GM13976 (cell line): ENCODE data around the gene TMEM184B.

Source experiments
- DNase-seq: peaks from one replicate; pipeline ENCODE4 v3.0.0; 2012; ENCODE audit warnings: low spot score
- CTCF ChIP-seq: IDR thresholded peaks from 2 replicates; pipeline ENCODE4 v1.5.1; 2012; ENCODE audit warnings: borderline replicate concordance, mild to moderate bottlenecking; ENCODE audit not compliant: insufficient read depth; ENCODE audit errors: extremely low read depth, missing control alignments, control extremely low read depth
- in situ Hi-C: fragments of 300-500 bp; cut with MboI; formaldehyde crosslinking; loops from one replicate; pipeline ENCODE4 v1.12.0; 2022; ENCODE audit warnings: low sequenced_read_pairs, mixed read lengths, inconsistent platforms; ENCODE audit not compliant: unreplicated experiment

Gene TMEM184B

GRCh38 chr22:38312261-38312800 lies 39.5 kb upstream of the TMEM184B start:
- TF ChIP-seq CTCF = no peak
- no peak for DNase-seq
- in situ Hi-C loops = no loop called here

DNA sequence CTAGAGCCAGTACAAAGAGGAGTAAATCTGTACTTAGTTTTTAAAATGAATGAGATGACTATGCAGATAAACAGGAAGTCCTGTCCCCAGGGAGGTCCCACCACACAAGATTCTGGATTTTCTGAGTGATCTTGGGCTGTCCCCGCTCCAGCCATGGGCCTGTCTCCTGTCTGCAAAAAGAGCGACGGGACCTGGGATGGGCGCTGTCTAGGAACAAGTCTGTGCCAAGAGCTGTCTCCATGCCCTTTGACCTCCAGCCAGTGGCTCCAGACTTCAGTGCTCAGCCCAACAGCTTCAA lies 38.5 kb upstream of the TMEM184B start:
- no peak for DNase-seq
- no peak for TF ChIP-seq CTCF
- in situ Hi-C loops = no loop called here

DNA sequence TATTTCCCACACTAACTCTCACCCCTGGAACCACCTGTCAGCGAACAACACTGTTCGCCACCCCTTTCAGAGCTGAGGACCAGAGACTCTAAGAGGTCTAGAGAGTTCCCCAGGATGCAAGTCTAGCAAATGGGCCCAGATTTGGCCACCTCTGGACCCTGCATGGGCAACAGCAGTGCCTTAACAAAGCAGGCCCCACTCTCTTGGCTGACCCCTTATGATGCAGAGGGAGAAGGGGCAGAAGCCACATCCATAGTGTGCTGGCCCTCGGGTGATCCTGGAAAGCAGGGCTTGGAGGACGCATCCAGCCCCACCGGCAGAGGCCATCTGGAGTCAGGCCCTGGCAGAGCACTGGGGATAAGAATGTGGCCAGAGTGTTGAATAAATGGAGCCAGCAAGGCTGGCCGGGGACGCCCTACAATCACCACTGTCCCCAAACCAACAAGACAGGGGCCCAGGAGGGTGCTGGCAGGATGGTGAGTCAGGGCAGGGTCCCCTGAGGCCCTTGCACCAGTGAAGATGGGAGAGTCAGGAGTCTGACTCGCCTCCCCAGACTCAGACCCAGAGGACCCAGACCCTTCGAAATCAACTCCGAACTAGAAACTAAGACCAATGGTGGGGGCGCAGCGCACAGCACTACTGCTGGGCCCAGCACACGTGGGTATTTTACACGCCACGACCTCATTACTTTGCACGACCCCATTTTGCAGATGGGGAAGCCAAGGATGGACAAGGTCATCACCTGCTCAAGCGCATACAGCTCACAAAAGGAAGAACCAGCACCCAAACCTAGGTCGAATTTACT lies 37.9 kb upstream of the TMEM184B start:
- no peak for TF ChIP-seq CTCF
- DNase-seq = no peak
- in situ Hi-C loops = no loop called here

DNA sequence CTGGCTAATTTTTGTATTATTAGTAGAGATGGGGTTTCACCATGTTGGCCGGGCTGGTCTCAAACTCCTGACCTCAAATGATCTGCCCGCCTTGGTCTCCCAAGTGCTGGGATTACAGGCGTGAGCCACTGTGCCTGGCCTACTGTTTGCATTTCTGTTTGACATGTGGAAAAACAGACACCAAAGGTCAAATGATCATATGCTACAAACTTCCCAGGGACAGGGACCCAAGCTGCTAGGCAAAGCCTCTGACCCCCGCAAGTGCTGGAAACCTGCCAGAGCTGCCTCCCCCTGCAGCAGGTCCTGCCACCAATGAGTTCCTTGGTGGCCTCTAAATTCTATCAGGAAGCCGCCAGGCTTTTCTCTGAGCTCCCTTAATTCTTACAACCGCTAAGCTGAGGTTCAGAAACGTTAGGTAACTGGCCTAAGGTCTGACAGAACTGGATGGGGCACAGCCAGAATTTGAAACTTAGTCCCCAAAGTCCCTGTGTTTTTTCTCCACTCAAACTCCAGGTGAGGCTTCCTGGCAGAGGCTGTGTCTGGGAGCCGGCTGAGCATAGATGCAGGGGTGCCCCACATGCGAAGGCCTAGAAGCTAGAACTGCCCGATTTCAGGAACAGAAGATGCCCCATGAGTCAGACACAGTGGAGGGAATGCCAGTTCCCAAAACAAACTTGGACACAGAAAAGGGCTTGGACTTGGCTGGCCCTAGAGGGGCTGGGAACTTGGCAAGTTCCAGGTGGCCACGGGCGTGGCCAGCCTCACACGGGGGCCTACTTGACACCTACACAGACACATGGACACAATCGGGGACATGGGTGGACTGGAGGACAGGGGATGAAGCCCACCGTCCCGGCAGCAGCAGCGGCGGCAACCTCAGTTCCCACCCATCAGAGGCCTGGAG lies 37.1 kb upstream of the TMEM184B start:
- in situ Hi-C loops = no loop called here

DNA sequence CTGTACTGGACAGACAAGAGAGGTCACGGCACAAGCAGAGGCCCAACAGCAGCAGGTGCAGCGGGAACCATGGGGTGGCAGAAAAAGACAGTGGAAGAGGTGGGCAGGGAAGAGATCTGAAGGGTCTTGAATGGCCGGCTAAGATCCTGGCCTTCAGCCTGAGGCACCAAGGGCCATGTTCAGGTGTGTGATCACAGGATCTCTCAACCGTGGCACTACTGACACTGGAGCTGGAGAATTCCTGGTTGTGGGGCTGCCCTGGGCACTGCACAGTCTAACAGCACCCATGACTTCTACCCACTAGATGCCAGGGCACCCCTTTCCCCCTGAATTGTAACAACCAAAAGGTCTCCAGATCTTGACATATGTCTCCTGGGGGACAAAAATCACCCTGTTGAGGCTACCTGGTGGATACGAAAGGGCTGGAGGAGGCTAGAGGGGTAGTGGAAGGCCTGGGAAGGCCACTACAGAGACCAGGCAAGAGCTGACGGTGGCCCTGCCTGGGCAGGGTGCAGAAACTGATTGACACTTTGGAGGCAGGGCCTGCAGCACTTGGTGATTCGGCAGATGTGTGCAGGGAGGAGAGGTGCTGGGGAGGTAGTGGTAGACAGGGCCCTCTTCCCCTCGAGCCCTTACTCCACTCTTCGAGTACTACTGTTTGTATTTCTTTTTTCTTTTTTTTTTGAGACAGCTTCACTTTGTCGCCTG lies 36.1 kb upstream of the TMEM184B start:
- TF ChIP-seq CTCF = no peak
- in situ Hi-C loops = no loop called here
- no peak for DNase-seq

More for the DNA sequence above, 37.1 kb upstream of the TMEM184B start:
- DNase-seq = no peak
- TF ChIP-seq CTCF = no peak
